Right lobe of liver (tissue), 6 donors: ENCODE results near the gene KCMF1. TPM values are rescaled to one million over a fixed set of nuclear protein-coding genes. Genes with fewer than 3 reads are reported as not detected.

Source experiments
- ATAC-seq, 4 donors: fragments of 200-7000 bp; cut with Tn5 transposase; one replicate each; pipeline ENCODE4 v1.9.1; 2020; ENCODE audit warnings: mild to moderate bottlenecking in 4 of 4, moderate library complexity in 4 of 4
- DNase-seq, 3 donors: peaks; one replicate each; pipeline ENCODE4 v3.0.0-alpha.2; 2020
- H3K27ac ChIP-seq, 3 donors: fragments of 200-600 bp; one replicate each; pipeline ENCODE4 v1.8.0; 2022
- H3K27me3 ChIP-seq, 2 donors: fragments of 200-600 bp; one replicate each; pipeline ENCODE4 v1.8.0; 2022
- H3K36me3 ChIP-seq, 4 donors: fragments of 200-600 bp; sonication (generic) in 1 of 4; one replicate each; pipeline versions ENCODE4 v1.5.1 to v1.8.0; 2017 to 2022; ENCODE audit warnings: control low read depth in 1 of 4
- H3K4me1 ChIP-seq, 4 donors: fragments of 200-600 bp; sonication (generic) in 1 of 4; one replicate each; pipeline versions ENCODE4 v1.5.1 to v1.8.0; 2017 to 2022; ENCODE audit warnings: control low read depth in 1 of 4
- H3K4me3 ChIP-seq, 3 donors: fragments of 200-600 bp; one replicate each; pipeline ENCODE4 v1.8.0; 2022
- H3K9me3 ChIP-seq, 4 donors: fragments of 200-600 bp; sonication (generic) in 1 of 4; one replicate each; pipeline versions ENCODE4 v1.5.1 to v1.8.0; 2017 to 2022; ENCODE audit warnings: control low read depth in 1 of 4
- POLR2A ChIP-seq: fragments of 450-650 bp; IDR thresholded peaks from one replicate; pipeline ENCODE4 v1.6.1; 2017; ENCODE audit warnings: antibody characterized with exemption, mild to moderate bottlenecking
- WGBS: methylation state at CpG from one replicate; pipeline ENCODE4 v1.1.6; 2018; ENCODE audit warnings: low coverage, low lambda C conversion rate; ENCODE audit not compliant: insufficient coverage; ENCODE audit errors: missing lambda C conversion rate; 5-methylcytosine and 5-hydroxymethylcytosine counted together
- intact Hi-C, 2 donors: fragments of 100-400 bp; cut with DNase I; formaldehyde crosslinking; loops; one replicate each; pipeline versions ENCODE4 v1.11.2 to v1.14.1; 2022
- total RNA-seq, 6 experiments: library from RNA; depleted of rRNA in 2 of 6; stranded (reverse); fragments of >200 nt in 2 of 6; fragmentation: NEBNext Ultra II Directional in 3 of 6; extraction: Animal tissue kit (Norgen Biotek cat#: 25700) in 3 of 6; gene quantifications; one replicate each; pipeline versions ENCODE4 v1.1.0 to v1.2.4, GENCODE V29; 2016 to 2023
- TF ChIP-seq, protein P1 (sequence below), 4 donors: fragments of 200-600 bp in 3 of 4; fragments of 450-650 bp in 1 of 4; IDR thresholded peaks; one replicate each; pipeline versions ENCODE4 v1.5.1 to v1.8.0; 2016 to 2022; ENCODE audit warnings: antibody characterized with exemption in 4 of 4, mild to moderate bottlenecking in 2 of 4
- donor health status: DM: no; HTN: yes; CAD: no.
- donor health status: DM: no; HTN: no; CAD: no.
- donor health status: DM: no; HTN: no; CAD: no.
- donor health status: DM: no; HTN: yes; CAD: no.
- donor health status: DM: no; HTN: yes; CAD: no.

Gene KCMF1
- total RNA-seq, 6 experiments from 2014 or later = 28.6 to 45.3 (median 35.4) TPM

DNA sequence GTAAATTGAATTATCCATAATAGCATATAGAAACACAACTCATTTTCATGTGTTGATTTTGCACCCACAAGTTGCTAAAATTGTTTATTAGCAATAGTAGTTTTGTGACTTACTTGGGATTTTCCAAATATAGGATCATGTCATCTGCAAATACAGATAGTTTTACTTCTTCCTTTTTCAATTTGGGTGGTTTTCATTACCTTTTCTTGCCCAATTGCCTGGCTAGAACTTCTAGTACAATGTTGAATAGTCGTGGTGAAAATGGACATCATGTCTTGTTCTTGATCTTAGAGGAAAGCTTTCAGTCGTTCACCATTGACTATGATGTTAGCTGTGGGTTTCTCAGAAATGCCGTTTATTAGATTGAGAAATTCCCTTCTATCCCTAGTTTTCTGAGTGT, 102.1 kb downstream of the KCMF1 start:
- ATAC-seq (no peak), DNase-seq (no peak)
- intact Hi-C loops = no loop called here
- no peaks in the 10 kb centered on the region for H3K9me3 ChIP-seq
- no peaks in the 10 kb centered on the region for H3K36me3 ChIP-seq
- H3K27me3 ChIP-seq = no peaks in the 10 kb centered on the region
- no peak overlapping the region for H3K27ac ChIP-seq
- TF ChIP-seq POLR2A = no peak
- TF ChIP-seq, protein P1, sequence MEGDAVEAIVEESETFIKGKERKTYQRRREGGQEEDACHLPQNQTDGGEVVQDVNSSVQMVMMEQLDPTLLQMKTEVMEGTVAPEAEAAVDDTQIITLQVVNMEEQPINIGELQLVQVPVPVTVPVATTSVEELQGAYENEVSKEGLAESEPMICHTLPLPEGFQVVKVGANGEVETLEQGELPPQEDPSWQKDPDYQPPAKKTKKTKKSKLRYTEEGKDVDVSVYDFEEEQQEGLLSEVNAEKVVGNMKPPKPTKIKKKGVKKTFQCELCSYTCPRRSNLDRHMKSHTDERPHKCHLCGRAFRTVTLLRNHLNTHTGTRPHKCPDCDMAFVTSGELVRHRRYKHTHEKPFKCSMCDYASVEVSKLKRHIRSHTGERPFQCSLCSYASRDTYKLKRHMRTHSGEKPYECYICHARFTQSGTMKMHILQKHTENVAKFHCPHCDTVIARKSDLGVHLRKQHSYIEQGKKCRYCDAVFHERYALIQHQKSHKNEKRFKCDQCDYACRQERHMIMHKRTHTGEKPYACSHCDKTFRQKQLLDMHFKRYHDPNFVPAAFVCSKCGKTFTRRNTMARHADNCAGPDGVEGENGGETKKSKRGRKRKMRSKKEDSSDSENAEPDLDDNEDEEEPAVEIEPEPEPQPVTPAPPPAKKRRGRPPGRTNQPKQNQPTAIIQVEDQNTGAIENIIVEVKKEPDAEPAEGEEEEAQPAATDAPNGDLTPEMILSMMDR (IDR thresholded peaks at IDR 0.05) = no peak
- H3K4me3 ChIP-seq = no peak overlapping the region
- H3K4me1 ChIP-seq = no peaks in the 10 kb centered on the region
- WGBS = 84% methylated on average over 3 of the region's 3 CpGs

DNA sequence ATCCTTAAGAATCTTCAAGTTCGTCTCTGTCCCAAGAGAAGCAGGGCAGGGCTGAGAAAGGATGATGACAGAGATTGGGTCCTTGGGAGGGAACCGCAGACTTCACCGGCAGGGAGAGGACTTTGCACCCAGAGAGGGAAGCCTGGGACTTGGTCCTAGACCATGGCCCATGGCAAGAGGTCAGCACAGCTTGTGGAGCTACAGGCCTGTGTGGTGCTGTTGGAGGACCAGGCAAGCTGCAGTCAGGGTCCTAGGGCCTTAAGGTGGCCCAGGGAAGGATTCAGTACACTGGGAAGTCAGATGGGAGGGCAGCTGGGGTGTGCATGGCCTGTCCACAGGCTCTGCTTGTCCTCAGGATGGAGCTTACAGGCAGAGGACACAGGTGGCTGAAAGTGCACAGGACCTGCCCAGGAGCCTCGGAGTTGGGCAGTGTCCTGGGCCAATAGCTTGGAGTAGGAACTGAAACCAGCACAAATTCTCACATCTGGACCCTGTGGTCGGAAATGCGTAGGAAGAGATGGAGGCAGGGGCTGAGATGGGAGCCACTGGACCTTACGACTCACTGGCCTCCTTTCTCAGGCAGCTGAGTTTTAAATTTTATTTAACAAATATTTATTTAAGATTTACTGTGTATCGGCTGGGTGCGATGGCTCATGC, 105.8 kb downstream of the KCMF1 start:
- H3K4me3 ChIP-seq = no peak overlapping the region
- H3K9me3 ChIP-seq = no peaks in the 10 kb centered on the region
- 76% methylated on average over 8 of the region's 9 CpGs for WGBS
- no peak for TF ChIP-seq POLR2A
- ATAC-seq (peak in 2 of 4 donors; percentile 33), DNase-seq (no peak)
- no peaks in the 10 kb centered on the region for H3K36me3 ChIP-seq
- H3K4me1 ChIP-seq = no peaks in the 10 kb centered on the region
- no peak overlapping the region for H3K27ac ChIP-seq
- intact Hi-C loops = no loop called here
- no peaks in the 10 kb centered on the region for H3K27me3 ChIP-seq

DNA sequence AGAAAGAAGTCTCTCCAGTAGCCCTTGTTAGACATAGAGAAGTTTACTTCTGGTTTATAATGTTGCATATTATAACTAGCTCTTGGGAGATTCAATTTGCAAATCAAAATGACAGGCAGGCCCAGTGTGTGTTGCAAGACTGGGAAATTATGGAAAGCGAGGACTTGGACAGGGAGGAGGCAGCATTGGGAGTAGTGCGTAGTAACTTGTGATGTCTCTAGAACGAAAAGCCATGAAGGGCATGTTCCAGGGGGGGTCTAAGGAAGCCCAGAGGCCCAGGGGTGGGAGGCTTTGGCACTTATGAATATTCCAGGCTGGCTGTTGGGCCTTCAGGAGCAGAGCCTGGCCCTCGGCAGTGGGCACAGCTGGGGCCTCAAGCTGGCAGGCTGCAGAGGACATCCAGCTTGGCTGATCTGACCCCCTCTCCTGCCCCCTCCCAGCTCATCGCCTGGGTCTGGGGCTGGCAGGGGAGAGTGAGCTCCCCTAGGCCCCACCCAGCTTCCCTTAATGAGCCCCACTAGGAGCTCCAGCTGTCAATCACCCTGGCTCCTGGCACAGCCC, 107.0 kb downstream of the KCMF1 start:
- Histone ChIP-seq H3K4me3 (no peak overlapping the region), H3K27me3 (no peaks in the 10 kb centered on the region), H3K4me1 (no peaks in the 10 kb centered on the region), H3K36me3 (no peaks in the 10 kb centered on the region), H3K9me3 (no peaks in the 10 kb centered on the region), H3K27ac (no peak overlapping the region)
- ATAC-seq (no peak), DNase-seq (no peak)
- intact Hi-C loops = no loop called here
- TF ChIP-seq, protein P1 (IDR thresholded peaks at IDR 0.05) = no peak
- no peak for TF ChIP-seq POLR2A
- 84% methylated on average over 3 of the region's 5 CpGs for WGBS

DNA sequence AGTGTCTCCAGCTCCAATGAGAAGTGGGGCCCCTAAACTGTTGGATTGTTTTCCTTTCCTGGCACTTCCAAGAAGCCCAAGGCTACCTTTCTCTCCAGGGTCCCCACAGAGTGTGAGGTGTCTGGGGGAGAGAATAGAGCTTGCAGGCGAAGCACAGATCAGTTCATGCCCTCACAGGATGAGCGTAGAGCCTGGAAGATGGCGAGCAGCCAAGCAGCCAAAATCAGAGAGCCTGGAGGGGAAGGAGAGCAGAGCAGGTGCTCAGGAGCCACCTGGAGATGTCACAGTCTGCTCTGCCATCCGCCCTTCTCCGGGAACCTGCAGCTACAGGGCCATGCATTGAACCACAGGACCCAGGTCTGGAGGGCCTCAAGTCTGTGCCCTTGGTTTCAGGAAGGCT, 107.6 kb downstream of the KCMF1 start:
- TF ChIP-seq, protein P1 (IDR thresholded peaks at IDR 0.05) = no peak
- TF ChIP-seq POLR2A = no peak
- H3K27ac ChIP-seq = no peak overlapping the region
- no peak for DNase-seq
- no peaks in the 10 kb centered on the region for H3K4me1 ChIP-seq
- intact Hi-C loops = no loop called here
- no peaks in the 10 kb centered on the region for H3K36me3 ChIP-seq
- no peaks in the 10 kb centered on the region for H3K27me3 ChIP-seq
- WGBS = 90% methylated on average over 2 of the region's 5 CpGs
- H3K4me3 ChIP-seq = no peak overlapping the region
- H3K9me3 ChIP-seq = no peaks in the 10 kb centered on the region
- ATAC-seq = no peak

DNA sequence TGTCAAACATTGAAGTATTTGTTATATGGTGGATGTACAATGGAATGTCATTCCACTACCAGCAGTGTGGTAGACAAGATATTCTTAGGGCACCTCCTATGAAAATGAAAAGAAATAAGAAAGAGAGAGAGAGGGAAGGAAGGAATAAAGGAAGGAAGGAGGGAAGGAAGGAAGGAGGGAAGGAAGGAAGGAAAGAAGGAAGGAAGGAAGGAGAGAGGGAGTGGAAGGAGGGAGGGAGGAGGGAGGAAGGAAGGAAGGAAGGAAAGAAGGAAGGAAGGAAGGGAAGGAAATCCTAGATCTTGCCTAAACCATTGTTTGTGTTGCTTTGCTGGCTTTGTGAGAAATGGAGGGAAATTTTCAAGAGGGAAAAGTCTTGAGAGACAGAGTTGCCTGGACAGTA, 112.1 kb downstream of the KCMF1 start:
- no peaks in the 10 kb centered on the region for H3K4me1 ChIP-seq
- TF ChIP-seq, protein P1 (IDR thresholded peaks at IDR 0.05) = no peak
- no peak for TF ChIP-seq POLR2A
- DNase-seq = no peak
- no peaks in the 10 kb centered on the region for H3K9me3 ChIP-seq
- H3K27me3 ChIP-seq = no peaks in the 10 kb centered on the region
- ATAC-seq = no peak
- H3K4me3 ChIP-seq = no peak overlapping the region
- intact Hi-C loops = no loop called here
- no peak overlapping the region for H3K27ac ChIP-seq
- no peaks in the 10 kb centered on the region for H3K36me3 ChIP-seq
